Amniotic stem cell (primary cell): ENCODE data around the gene CTAGE4.
"Not testable (repeated sequence)": the region's sequence is repeated elsewhere in the genome, so short reads cannot be mapped to it uniquely, and the experiment has no call there.

Experiments
- DNase-seq: peaks from one replicate; lab custom pipeline; 2025; lab: John Stamatoyannopoulos, UW

CTAGE4 gene

DNA sequence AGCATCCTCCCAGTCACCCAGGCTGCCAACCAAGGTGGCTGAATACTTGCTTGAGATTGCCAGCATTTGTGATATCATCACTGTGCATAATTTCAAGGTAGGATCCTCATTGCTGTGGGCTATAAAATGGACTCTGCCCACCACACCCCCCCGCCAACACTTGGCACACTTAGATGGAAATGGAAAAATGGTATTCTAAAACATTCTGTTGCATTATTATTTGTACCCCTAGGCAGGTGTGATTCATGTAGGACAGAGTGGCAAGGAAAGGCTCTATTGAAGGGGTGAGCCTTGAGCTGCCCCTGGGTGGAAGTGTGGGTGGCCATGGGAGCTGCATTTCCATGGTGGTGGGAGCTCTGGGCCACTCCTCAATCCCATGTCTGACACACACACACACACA lies 35.3 kb downstream of the CTAGE4 start:
- not testable (repeated sequence) for DNase-seq

DNA sequence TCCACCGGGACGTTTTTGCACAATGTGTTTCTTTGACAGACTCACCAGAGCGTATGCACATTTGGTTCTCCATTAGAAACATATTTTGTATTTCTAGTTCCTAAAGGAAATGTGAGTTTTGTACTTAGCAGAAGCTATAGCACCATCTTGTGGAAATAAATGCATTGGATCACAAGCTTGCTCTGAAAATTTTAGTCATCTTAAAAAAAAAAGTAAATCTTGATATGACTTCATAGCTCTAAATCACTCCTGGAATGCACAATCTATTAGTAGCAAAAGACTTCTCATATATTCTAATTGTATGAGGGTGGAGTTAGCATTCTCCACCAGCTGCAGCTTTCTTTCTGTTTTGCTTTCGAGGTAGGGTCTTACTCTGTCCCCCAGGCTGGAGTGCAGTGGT lies 35.9 kb downstream of the CTAGE4 start:
- not testable (repeated sequence) for DNase-seq

DNA sequence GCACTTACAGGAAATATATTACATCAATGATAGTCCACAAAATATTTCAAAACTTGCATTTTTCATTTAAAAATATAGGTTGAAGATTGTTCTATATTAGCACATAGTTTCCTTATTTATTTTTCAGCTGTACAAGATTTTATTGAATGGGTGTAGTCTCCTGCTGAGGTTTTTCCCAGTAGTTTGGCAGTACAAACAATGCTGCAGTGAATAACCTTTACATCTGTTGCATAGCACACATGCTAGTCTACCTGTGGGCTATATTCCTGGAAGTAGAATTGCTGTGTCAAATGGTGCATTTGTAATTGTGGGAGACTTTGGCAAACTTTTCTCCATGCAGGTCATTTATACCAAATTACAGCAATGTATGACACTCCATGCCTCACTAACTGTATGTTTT lies 37.3 kb downstream of the CTAGE4 start:
- DNase-seq, result not testable (repeated sequence)

DNA sequence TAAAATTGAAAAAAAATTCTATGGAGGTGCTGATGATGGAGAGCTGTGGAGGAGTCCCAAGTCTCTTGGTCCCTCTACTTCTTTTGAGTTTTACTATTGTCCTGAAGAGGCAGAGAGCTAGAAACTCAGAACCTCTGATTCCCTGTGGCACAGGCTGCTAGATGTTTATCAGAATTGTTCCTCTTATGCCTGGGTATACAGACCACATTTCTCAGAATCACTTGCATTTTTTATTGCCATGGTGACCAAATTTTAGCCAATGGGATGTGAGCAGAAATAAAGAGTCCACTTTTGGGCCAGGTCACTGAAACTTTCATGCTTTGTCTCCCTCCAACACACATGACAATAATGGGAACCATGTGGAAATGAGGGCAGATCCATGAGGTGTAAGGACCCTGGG lies 40.4 kb downstream of the CTAGE4 start:
- not testable (repeated sequence) for DNase-seq

DNA sequence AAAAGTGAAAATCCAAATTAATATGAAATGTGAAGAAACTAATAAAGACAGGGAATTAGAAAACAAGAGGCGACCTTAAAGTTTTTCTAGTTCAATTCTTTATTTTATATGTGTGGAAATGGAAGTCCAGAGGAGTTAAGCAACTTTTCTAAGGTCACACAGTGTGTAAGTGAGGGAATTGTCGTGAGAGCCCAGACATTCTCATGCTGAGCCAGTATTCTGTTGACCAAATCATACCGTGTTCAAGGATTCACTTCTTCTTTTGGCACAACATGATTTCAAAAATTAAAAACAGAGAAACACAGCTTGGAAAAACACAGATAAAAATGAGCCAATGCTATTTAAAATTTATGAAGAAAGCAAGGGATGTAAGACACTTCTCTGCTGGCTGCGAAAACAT lies 43.6 kb downstream of the CTAGE4 start:
- not testable (repeated sequence) for DNase-seq

DNA sequence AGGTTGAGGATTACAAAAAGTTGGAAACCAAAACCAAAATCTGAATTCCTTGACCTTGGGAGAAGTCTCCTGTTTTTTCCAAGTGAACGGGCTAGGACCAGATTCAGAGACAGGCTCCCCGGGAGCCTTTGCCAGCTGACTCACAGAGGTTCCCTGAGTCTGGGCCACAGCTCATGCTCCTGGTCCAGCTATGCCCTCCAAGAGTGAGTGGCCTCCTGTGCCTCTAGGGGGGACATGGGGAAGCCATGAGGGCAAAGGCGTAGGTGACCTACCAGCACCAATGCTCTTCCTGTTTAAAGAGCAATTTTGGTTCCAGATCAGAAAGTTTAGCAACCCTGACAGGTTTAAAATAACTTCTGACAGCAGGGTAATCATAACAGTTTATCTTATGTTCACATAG lies 45.5 kb downstream of the CTAGE4 start:
- not testable (repeated sequence) for DNase-seq

DNA sequence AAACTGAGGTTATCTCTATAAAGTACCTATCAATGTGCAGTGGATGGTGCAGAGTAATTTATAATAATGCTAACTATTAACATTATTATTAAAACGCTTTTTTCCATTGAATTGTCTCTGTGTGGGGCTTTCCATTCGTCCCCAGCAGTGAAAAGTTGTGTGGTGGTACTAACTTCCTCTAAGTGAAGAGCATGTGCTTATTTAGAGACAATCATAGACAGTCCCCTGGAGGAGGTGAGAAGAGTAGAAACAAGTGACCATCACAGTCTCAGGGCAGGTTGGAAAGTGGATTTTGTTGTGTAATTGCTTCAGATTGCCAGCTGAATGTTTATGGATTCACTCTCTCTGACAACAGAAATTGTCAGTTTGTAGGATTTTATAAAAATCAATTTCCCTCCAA lies 47.8 kb downstream of the CTAGE4 start:
- not testable (repeated sequence) for DNase-seq

DNA sequence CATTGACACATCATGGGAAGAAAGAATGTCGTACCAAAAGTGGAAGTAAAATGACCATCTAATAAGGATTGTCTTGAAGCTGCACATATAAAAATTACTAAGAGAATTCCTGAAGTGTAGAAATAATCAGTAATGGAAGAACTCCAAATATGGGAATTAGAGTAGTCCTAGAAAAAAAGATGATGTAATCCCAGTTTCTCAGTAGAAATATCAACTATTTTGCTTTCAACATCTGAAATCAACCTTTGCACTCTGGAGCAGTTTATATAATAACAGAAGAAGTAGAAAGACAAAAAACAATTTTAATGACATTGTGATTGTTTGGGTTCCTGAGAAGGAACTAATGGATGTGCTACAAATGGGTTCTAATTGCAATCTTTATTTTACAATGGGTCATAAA lies 49.8 kb downstream of the CTAGE4 start:
- not testable (repeated sequence) for DNase-seq
